HG03066 (cell line): ENCODE measurements around the gene CSF1R.

Source experiments
- ATAC-seq: cut with Tn5 transposase; IDR thresholded peaks from one replicate; pipeline ENCODE4 v1.9.1; 2021; ENCODE audit warnings: low read depth; ENCODE audit not compliant: unreplicated experiment

The CSF1R gene

DNA sequence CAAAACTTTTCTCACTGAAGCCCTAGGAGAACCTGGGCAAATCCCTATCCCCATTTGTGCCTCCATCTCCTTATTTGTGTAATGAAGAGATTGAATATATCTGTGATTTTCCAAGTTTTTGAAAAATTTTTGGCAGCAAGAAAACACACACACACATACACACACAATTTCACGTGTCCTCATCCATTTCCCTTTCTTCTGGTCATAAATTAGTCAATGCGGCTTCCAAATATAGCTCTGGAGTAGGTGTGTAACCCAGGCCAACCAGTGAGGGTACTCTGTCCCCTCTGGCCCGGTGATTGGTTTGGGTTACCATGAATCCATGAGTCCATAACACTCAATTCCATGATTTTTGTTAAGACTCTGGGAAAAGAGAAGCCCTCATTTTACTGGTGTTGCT is 12.7 kb downstream of the CSF1R start:
- ATAC-seq, result no peak

DNA sequence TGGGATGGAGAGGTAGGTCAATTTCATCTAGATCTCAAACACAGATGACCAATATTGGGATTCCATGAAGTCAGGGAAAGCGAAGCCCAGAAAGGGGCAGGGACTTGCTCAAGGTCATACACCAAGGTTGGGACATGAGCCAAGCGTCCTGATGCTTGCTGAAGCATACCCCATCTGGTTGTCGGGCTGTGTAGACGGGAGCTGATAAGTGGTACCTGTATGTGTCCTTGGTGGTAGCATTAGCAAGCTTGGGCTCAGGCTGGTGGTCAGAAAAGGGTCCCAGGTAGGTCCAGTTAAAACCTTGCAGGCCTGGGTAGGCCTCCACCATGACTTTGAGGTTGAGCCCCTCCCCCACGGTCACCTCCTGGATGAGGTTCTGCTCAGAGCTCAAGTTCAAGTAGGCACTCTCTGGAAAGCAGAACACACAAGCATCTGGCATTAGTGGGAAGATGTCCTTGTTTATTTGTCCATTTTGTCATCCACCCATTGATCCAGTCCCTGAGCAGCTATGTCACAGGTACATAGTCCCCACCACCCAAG is 13.2 kb downstream of the CSF1R start:
- ATAC-seq, result no peak

DNA sequence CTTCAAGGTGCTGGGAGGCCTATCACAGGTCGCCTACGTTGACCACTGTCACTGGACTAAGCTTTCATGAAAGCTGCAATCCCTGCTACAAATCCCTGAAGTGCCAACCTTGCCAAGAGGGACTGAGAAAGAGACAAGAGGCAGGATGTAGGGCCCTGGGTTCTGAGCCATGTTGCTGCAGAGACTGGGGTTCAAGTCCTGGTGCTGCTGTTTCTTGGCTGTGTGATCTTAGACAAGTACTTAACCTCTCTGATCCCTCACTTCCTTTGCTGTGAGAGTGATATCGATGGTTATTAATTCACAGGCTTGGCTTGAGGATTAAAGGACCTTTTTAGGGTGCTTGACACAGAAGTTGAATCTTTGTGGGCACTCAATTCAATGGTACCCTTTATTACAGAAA is 15.5 kb downstream of the CSF1R start:
- ATAC-seq, result no peak

DNA sequence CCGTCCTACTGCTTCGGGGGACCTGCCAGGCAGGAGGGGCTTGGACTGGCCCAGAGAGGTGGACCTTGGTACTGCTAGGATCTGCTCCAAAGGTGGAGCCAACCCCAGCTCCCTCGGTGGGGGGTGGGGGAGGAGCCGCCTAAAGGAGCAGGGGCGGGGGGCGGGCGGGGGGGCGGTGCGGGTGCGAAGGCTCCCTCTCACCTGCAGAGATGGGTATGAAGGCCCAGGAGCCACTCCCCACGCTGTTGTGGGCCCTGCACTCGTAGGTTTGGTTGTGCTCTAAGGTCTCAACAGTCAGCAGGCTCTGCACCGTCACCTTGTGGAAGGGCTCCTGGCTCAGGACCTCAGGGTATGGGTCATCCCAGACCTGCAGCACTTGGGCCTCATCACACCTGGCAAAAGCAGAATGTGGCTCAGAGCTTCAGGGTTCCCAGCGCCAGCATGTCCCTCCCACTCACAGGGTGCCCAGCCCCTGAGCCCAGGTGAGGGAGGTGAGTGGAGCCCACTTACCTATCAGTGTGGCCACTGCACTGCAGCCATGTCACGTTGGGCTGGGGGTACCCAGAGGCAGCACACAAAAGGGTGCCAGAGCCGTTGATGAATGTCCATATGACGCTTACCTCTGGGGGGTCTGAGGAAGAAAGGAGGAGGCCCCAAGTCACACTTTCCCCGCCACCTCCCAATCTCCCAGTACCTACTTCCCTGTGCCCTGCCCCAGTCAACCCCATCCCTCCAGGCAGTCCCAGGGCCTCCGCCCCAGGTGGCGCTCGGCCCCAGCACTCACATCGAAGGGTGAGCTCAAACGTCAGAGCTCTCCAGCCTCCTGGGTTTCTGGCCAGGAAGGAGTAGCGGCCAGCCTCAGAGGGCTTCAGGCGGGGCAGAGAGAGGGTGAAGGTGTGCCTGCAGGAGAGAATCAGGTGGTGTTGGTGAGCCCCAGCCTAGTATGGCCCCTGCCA is 16.4 kb downstream of the CSF1R start:
- no peak for ATAC-seq

DNA sequence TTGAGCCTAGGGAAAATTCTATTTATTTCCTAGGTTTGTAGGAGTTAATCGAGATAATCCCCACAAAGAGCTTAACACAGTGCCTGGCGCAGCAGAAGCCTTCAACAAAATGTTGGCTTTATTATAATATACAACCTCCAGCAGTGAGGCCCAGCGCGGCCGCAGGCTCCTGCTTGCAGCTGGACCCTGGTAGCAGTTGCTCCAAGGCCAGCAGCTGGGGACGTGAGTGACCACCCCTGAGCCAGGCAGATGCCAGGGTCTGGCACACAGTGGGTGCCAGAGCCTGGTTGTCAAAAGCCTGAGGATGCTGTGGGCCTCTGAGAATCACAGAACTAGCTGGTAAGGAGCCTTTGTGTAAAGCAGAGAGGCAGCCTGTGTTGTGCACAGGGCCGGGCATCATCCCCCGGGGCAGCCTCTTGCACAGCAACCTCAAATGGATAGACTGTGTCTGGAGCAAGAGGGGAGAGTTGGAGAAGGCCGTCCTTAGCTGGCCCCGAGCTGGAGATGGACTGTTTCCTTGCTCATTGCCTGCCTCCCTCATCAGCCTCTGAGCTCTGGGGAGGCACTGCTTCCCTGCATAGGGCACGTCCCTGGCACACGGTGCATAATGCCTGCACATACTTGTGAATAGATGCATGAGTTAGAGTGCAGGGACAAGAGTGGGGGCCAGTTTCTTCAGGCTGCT is 17.3 kb downstream of the CSF1R start:
- no peak for ATAC-seq

DNA sequence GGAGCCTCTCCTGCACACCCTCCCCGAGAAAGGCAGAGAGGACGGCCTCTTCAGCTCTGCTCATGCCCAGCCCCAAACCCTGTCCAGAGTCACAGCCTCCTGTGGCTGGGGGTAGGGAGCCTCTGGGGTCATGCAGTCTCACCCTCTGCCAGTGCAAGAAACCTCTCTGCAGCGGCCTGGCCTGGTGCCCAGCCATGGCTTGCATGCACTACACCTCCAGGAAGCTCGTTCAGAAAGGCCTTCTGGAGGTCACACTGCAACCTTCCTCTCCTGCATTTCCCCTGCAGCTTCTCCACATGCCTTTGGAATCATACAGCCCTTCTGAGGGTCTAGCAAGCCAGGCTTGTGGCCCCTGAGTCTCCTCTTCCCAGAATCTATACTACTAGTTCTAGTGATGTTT is 17.9 kb downstream of the CSF1R start:
- no peak for ATAC-seq

DNA sequence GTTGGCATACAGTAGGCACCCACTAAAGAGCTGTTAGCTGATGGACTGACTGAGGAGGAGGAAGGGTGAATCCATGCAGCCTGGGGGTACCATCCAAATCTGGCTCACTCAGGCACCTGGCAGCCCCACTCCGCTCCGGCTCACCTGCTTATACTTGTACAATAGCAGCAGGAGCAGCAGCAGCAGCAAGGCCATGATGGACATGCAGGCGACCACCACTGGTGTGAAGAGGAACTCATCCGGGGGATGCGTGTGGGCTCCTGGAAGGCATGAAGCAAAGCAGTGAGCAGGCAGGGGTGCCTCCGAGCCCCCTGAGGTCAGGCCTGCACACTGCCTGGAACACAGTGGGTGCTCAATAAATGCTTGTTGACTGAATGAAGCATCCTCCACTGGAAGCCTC is 18.3 kb downstream of the CSF1R start:
- ATAC-seq, result no peak

DNA sequence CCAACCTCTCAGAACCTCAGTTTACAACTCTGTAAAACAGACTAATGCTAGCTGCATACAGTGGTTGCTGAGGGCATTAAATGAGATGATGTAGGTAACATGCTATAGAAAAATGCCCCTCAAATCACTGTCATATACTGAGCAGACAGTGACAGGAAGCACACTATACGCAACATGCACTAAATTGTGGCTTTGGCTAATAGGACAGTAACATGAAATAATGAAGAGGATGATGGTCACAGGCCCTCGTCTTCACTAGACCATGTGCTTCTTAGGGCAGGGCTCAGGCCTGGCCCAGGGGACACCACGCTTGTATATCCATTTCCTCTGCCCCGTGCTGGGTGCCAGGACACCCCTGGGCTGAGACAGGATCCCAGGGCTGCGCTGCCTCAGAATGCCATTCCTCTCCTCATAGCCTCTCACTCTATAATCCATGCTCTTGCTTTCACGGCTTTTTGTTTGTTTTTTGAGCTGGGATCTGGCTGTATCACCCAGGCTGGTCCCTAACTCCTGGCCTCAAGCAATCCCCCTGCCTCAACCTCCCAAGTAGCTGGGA is 18.9 kb downstream of the CSF1R start:
- ATAC-seq, result no peak

DNA sequence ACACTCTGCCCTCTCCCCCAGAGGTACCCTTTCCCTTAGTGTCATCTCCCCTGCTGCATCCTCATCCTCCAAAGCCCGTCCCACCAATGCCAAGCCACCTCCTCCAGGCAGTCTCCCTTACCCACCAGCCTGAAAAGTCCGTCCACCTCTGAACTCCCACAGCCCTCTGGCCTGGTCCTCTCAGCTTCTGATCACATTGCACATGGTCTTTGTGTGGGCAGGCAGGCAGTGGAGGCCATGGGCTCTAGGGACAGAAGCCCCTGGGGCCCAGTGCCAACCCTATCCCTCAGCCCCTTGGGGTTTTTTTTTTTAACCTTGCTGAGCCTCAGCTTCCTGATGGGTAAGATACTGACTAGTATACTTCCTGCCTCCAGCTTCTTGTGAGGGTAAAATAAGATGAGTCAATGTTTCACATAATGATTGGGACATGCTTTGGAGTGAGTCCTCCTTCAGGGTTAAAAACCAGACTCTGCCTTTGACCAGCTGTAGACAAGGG is 19.4 kb downstream of the CSF1R start:
- ATAC-seq, result no peak

DNA sequence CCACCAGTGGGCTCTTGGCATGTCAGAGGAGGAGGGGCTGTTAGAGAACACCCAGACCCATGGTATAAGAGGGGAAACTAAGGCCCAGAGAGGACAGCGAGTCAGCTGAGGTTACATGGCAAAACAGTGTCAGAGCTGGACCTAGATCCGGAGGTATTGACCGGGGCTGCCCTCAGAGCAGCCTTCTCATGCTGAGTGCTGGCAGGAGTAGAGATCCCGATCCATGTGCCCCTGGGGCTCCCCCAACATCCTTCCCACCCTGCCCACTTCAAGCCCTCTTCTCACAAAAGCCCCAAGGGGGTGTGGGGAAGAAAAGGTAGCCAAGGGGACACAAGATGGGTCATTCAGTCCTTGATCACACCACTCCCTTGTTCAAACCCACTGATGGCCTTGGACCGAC is 19.9 kb downstream of the CSF1R start:
- ATAC-seq, result no peak

DNA sequence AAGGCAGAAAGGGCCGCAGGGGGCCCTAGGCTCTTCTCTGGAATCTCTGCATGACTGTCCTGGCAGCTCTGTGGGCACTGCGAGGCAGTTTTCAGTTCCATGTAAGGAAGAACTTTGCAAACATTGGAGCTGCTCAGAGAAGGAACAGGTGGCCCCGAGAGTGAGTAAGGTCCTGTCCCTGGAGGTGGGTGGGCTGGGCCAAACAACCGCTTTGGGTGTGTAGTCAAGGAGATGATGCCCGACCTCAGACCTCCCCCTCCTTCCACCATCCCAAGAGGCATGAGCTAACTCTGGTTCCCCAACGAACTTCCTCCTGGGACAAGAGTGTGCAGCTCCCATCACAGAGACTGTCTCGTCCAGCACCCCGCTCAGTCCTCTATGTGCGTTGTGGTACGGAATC is 20.5 kb downstream of the CSF1R start:
- ATAC-seq, result no peak

DNA sequence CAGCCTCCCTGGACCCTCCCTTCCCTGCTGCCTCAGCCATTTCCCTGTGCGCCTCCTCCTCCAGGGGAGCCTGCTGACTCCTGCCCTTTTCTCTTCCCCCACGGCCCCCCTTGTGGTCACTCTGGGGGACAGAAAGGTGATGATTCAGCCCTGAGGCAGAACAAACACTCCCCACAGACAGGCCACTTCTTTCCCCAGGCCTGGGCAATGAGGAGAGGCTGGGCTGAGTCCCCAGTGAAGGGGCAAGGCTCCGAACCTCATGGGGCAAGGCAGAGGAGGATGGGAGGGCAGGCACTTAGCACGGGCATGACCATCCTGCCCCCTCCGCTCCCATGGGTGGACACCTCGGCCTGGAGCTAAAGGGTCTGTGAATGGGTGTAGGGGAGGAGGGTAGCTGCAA is 21.0 kb downstream of the CSF1R start:
- no peak for ATAC-seq

DNA sequence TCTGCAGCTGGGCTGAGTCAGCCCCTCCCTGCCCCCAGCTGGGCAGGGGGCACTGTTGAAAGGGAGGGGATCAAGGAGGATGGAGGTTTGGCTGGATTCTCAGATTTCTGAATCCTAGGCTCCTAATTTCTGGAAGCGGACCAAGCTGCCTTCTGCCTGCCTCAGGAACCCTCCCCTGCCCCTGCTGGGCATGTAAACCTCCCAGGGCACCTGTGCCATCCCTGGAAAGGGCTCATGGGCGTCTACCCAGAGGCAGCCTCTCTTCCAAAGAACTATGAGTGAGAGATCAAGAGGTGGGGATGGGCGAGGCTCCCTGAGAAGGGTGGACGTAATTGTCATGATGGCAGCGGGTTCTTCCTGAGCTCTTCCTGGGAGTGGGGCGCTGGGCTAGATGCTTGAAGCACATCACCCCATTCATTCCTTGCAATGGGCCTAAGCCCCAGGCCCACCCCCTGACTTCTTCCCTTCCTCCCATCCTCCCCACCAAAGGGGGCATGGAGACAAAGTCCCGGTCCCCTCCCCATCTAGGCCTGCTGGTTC is 21.6 kb downstream of the CSF1R start:
- no peak for ATAC-seq

DNA sequence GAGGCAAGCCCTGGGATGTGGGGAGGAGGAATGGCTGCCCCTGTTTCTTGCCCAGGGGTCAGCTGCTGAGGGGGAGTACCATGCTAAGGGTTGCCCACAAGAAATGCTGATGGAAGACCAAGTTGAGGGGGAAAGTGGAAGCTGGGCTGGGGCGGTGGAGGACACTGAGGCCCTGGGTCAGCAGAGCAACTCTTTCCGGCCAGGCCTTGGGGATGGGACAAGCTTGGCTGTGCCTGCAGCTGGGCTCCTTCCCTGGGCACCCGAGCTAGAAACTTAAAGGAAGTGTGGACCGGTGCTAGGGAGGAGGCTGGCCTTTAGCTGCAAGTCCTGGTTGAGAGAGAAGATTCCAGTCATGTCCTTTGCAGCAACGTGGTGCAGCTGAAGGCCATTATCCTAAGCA is 22.7 kb downstream of the CSF1R start:
- no peak for ATAC-seq

DNA sequence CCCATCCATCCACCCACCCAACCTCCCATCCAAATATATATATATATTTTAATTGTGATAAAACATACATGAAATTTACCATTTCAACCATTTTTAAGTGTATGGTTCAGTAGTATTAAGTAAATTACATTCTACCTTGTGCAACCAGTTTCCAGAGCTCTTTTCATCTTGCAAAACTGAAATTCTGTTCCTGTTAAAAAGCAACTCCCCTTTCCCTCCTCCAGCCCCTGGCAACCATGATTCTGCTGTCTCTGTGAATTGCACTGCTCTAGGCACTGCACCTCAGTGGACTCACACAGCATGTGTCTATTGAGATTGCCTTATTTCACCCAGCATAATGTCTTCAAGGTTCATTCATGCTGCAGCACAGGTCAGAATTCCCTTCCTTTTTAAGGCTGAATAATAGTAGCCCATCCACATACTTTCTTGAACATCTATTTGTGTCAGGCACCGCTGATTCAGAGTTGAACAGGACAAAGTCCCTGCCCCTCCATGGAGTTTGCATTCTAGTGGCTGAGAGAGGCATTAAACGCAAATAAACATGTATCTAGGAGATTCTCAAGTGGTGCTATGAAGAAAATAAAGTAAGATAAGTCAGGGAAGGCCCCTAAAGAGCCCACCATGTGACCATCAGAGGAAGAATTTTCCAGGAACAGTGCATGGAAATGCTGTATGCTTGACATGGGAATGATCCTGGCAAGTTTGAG is 24.0 kb downstream of the CSF1R start:
- ATAC-seq, result no peak

DNA sequence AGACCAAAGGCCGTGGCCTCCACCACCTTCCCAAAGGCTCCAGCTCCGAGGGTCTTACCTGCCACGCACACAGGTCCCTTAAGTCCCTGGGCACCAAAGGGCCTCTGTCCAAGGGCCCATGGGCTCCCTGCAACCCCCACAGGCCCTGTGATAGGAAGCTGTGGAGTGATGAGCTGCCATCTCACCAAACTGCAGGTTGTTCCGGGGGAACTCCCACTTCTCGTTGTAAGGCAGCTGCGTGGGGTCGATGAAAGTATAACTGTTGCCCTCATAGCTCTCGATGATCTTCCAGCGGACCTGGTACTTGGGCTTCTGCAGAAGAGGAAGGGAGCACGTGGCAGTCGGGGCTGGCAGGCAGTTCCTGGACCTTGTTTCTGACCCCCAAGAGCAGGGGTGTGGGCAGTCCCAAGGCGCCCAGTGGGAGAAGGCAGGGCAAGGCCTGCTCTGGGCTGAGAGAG is 24.8 kb downstream of the CSF1R start:
- ATAC-seq, result no peak

DNA sequence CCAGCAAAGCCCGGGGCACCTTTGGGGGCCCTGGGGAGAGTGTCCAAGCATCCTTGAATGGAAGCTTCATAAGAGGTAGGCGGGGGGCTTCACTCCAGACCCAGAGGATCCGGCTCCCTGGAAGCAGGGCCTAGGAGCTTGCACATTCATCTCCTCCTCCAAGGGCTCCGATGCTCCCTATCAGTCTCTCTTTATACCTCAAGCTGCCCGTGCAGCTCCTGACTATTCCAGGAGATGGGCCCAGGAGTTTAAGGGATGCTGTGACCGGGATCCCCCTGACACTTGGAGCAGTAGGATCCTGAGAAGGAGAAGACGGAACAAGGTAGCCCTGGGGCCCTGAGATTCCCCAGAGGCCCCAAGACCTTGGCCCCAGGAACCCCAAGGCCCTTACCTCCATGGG is 25.9 kb downstream of the CSF1R start:
- no peak for ATAC-seq

DNA sequence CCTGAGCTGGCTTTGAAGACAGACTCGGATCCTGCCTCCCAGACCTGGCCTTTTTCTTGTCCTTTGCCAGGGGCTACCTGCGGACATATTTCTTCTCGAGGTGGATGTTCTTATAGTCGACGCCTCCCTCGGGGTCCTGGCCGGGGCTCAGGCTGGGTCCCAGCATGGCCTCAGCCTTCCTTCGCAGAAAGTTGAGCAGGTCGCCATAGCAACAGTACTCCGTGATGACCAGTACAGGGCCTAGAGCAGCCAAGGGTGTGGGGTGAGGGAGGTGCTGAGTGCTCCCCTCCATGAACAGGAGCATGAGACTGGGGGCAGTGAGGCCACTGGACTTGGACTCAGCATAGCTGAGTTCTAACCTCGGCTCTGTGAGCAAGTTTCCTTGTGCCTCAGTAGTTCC is 26.7 kb downstream of the CSF1R start:
- ATAC-seq, result no peak

DNA sequence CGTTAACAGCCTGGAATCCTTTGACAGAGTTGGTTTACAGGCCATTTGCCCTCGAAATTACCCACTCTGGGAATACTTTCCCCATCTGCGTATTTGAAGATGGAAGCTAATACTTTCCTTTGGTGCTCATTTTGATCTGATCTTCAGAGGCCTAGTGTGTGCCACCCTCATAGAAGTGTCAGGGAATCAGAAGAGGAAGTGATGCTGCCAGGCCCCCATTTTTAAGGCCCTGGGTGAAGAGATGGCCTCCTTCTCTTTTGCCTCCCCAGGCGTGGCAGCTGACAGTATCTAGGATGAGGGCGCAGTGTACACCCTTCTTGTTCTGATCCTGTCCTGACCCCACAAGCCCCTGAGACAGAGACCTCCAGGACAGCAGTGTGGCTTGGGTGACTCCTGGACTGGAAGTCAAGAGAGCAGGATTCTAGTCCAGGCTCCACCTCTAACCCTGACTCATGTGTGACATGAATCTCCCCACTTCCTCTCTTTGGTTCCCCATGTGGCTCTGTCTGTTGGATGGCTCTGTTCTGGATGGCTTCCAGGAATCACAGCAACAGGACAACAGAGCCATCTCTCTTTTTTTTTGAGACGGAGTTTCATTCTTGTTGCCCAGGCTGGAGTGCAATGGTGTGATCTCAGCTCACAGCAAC is 27.8 kb downstream of the CSF1R start:
- ATAC-seq, result no peak

DNA sequence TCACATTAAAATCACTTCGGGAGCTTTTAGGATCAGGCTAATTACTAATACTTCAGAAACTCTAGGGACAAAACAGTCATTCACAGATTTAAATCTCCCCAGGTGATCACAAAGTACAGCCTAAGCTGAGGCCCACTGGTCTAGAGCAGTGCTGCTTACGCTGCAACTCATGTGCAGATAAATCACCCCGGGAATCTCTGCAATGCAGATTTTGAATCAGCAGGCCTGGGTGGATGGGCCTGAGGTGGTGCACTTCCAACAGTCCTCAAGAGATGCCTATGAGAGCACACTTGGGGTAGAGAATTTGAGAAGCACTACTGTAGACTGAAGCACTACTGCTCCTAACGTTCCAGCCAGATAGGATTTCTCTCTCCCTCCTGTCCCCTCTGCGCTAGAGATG is 28.4 kb downstream of the CSF1R start:
- ATAC-seq, result no peak
